SU-DHL-6 (cell line): ENCODE results near the gene EME1.
"Not testable (repeated sequence)": the region's sequence is repeated elsewhere in the genome, so short reads cannot be mapped to it uniquely, and the experiment has no call there.

ENCODE experiments used
- H2AFZ ChIP-seq: fragments of 200-600 bp; sonication (generic); 2 replicates; pipeline ENCODE4 v1.6.1; 2014; ENCODE audit warnings: low read depth, mild to moderate bottlenecking, moderate library complexity, mixed read lengths, antibody characterized with exemption, low read length; ENCODE audit not compliant: severe bottlenecking
- H3F3A ChIP-seq: fragments of 200-600 bp; shearing (Covaris generic); 2 replicates; pipeline ENCODE4 v1.6.0; 2016; ENCODE audit warnings: antibody characterized with exemption, mild to moderate bottlenecking; ENCODE audit not compliant: insufficient read depth
- H3K27ac ChIP-seq: fragments of 200-600 bp; sonication (generic); 2 replicates; pipeline ENCODE4 v1.5.1; 2016; ENCODE audit warnings: low read depth, mild to moderate bottlenecking, low read length, moderate library complexity, mixed read lengths
- H3K27me3 ChIP-seq: fragments of 200-600 bp; sonication (generic), shearing (Covaris generic); 2 replicates; pipeline ENCODE4 v1.6.0; 2014; ENCODE audit warnings: mild to moderate bottlenecking, low read length
- H3K36me3 ChIP-seq: fragments of 200-600 bp; sonication (generic); 2 replicates; pipeline ENCODE4 v1.6.1; 2014; ENCODE audit warnings: mild to moderate bottlenecking, low read length, mixed read lengths
- H3K4me2 ChIP-seq: fragments of 300-600, 200-600 bp; shearing (Covaris generic), sonication (generic); 2 replicates; pipeline ENCODE4 v1.6.0; 2014; ENCODE audit warnings: low read length, low read depth, mild to moderate bottlenecking; ENCODE audit not compliant: poor library complexity, severe bottlenecking
- H3K4me3 ChIP-seq: fragments of 200-600 bp; sonication (generic); 2 replicates; pipeline ENCODE4 v1.5.1; 2014; ENCODE audit warnings: antibody characterized with exemption, low read length, mild to moderate bottlenecking, mixed read lengths; ENCODE audit not compliant: insufficient read depth, poor library complexity, severe bottlenecking
- H3K79me2 ChIP-seq: fragments of 200-600 bp; sonication (generic); 2 replicates; pipeline ENCODE4 v1.6.1; 2014; ENCODE audit warnings: mild to moderate bottlenecking, low read length, moderate library complexity; ENCODE audit not compliant: insufficient read depth
- H3K9ac ChIP-seq: fragments of 200-600 bp; sonication (generic); 2 replicates; pipeline ENCODE4 v1.7.0; 2014; ENCODE audit warnings: mild to moderate bottlenecking, low read length
- H3K9me2 ChIP-seq: fragments of 200-600 bp; sonication (generic); replicated peaks from 2 replicates; pipeline ENCODE4 v1.6.1; 2014; ENCODE audit warnings: low read length; ENCODE audit not compliant: insufficient read depth
- H3K9me3 ChIP-seq: fragments of 200-600 bp; sonication (generic); 2 replicates; pipeline ENCODE4 v1.6.1; 2014; ENCODE audit warnings: low read length, mixed read lengths; ENCODE audit not compliant: insufficient read depth
- H4K20me1 ChIP-seq: fragments of 200-600 bp; sonication (generic); 2 replicates; pipeline ENCODE4 v1.6.1; 2014; ENCODE audit warnings: low read depth, mild to moderate bottlenecking, antibody characterized with exemption, low read length, moderate library complexity, mixed read lengths
- EZH2phosphoT487 ChIP-seq: fragments of 200-600 bp; sonication (generic), shearing (Covaris generic); conservative IDR thresholded peaks from 2 replicates; pipeline ENCODE4 v1.6.1; 2018; ENCODE audit warnings: mild to moderate bottlenecking, antibody characterized with exemption, low read length, moderate library complexity, mixed read lengths
- TF ChIP-seq, protein P1 (sequence below): fragments of 200-600 bp; sonication (generic); IDR thresholded peaks from one replicate; pipeline ENCODE4 v1.5.1; 2017; ENCODE audit warnings: antibody characterized with exemption, mild to moderate bottlenecking, low read length, moderate library complexity; ENCODE audit not compliant: insufficient read depth, poor library complexity, severe bottlenecking

The EME1 gene

DNA sequence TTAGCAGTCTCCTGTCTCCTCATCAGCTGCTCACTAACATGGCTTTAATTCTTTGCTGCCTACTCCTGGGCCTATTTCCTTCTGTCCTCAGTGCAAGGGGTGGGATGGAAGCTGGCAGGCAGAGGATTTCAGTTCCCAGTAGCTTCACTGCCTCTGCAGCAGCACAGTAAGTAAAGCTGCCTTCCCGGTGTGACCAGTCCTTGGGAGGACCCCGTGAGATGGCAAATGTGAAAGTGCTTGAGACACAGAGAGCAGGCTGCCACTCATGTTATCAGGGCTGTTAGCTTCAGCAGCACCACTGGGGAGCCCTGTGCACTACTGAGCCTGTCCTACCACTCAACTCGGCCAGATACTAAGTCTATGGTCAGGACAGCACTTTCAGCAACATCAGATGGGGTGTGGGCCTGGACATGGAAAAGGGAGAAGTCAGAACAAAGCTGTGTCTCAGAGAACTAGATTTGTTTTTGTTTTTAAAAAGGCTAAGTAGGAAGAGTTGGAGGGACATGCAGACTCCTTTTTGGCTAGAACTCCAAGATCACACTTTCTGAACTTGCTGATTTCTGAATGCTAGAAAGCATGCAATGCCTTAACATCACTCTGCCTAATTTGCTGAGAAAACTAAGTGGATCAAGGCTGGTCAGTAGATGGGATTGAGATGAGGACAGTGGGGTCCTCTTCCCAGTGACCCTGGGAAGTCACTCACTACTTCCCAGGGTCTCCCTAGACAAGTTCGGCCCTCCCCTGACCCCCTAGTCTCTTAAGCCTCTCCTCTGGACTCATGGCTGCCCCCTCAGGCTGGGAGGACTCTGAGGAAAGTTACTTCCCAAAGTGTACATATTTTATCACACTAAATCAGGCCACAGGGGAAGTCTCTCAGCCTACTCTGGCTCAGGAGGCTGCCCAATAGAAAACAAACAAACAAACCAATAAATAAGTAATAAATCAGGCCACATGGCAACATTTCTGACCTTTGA, 54.1 kb downstream of the EME1 start:
- no peaks in the 10 kb centered on the region for H3K27me3 ChIP-seq
- H3K4me3 ChIP-seq: peak overlapping the region; percentile 68
- H3F3A ChIP-seq: peaks cover 10% of the 10 kb centered on the region
- H3K4me2 ChIP-seq: peak overlapping the region; percentile 82
- no peaks in the 10 kb centered on the region for H3K9me3 ChIP-seq
- TF ChIP-seq, protein P1, sequence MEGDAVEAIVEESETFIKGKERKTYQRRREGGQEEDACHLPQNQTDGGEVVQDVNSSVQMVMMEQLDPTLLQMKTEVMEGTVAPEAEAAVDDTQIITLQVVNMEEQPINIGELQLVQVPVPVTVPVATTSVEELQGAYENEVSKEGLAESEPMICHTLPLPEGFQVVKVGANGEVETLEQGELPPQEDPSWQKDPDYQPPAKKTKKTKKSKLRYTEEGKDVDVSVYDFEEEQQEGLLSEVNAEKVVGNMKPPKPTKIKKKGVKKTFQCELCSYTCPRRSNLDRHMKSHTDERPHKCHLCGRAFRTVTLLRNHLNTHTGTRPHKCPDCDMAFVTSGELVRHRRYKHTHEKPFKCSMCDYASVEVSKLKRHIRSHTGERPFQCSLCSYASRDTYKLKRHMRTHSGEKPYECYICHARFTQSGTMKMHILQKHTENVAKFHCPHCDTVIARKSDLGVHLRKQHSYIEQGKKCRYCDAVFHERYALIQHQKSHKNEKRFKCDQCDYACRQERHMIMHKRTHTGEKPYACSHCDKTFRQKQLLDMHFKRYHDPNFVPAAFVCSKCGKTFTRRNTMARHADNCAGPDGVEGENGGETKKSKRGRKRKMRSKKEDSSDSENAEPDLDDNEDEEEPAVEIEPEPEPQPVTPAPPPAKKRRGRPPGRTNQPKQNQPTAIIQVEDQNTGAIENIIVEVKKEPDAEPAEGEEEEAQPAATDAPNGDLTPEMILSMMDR: peak; percentile 45
- TF ChIP-seq EZH2phosphoT487: no peak
- H3K27ac ChIP-seq: peak overlapping the region; percentile 67
- peak overlapping the region; percentile 57 for H2AFZ ChIP-seq
- H3K36me3 ChIP-seq: no peaks in the 10 kb centered on the region
- peak overlapping the region; percentile 56 for H3K9ac ChIP-seq
- 0 out of 2 replicates have a peak, but pooled peaks cover 4% of the 10 kb centered on the region for H3K79me2 ChIP-seq
- no peaks in the 10 kb centered on the region for H4K20me1 ChIP-seq
- H3K9me2 ChIP-seq: no peaks in the 10 kb centered on the region

DNA sequence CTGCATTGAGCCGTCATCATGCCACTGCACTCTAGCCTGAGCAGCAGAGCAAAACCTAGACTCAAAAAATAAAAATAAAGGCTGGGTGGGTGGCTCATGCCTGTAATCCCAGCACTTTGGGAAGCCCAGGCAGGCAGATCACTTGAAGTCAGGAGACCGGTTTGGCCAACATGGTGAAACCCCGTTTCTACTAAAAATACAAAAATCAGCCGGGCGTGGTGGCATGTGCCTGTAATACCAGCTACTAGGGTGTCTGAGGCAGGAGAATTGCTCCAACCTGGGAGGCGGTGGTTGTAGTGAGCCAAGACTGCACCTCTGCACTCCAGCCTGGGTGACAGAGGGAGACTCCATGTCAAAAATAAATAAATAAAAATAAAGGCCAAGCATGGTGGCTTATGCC, 55.1 kb downstream of the EME1 start:
- not testable (repeated sequence) for H3K79me2 ChIP-seq, H3K4me3 ChIP-seq, H4K20me1 ChIP-seq, H2AFZ ChIP-seq, H3K9ac ChIP-seq, H3K27me3 ChIP-seq, H3K9me3 ChIP-seq, H3K9me2 ChIP-seq, H3K27ac ChIP-seq, H3K36me3 ChIP-seq
- peak overlapping the region; percentile 82 for H3K4me2 ChIP-seq
- H3F3A ChIP-seq: peaks cover 10% of the 10 kb centered on the region

DNA sequence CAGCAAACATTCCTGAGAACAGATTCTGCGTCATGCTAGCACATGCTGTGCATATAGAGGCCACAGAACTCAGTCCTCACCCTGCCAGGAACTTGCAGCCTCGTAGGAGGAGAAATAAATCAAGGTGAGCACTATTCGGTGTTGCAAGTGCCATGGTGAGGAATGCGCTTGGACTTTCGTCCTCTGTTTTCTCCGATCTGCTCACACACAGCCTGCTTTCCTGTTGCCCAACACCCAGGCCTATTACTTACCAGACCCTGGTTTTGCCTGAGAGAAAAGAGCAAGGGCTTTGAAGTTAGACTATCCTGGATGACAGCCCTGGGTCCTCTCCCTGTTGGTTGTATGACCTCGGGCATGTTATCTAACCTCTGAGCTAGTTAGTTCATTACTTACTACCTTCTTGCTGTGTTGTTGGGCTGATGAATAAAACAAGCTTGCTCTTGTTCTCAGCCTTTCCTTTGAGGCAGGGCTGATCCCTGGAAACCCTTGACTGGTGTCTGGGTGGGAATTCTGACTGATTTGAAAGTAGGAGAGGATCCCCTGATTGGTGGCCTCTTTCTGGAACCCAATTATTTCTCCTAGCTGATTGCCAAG, 55.9 kb downstream of the EME1 start:
- Histone ChIP-seq H3K27me3 (no peaks in the 10 kb centered on the region), H3K9me3 (no peaks in the 10 kb centered on the region), H3K4me3 (no peak overlapping the region), H3K79me2 (0 out of 2 replicates have a peak, but pooled peaks cover 4% of the 10 kb centered on the region), H3K36me3 (no peaks in the 10 kb centered on the region), H3K9ac (no peak overlapping the region), H4K20me1 (no peaks in the 10 kb centered on the region), H3K4me2 (no peak overlapping the region), H3K9me2 (no peaks in the 10 kb centered on the region), H2AFZ (no peak overlapping the region), H3K27ac (no peak overlapping the region), H3F3A (peaks cover 10% of the 10 kb centered on the region)
- TF ChIP-seq, protein P1: no peak
- TF ChIP-seq EZH2phosphoT487: no peak

DNA sequence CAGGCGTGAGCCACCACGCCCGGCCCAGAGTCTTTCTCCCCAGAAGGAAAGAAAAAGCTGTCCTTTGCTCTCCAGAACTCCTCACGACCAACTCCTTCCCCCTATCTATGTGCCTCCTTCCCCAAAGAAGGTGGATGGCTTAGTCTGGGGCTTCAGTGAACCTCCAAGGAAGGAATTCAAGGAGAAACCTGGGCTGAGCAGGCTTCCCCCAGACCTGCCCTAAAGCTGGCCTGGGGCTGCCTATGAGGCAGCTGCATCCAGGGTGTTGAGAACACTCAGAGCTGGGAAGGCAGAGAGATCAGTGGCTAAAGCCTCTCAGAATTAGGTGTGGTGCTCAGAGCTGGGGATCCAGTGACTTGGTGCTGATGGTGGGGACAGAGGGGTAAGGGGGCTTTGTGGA, 56.8 kb downstream of the EME1 start:
- TF ChIP-seq EZH2phosphoT487: no peak
- TF ChIP-seq, protein P1: no peak
- 0 out of 2 replicates have a peak, but pooled peaks cover 4% of the 10 kb centered on the region for H3K79me2 ChIP-seq
- no peak overlapping the region for H3K4me3 ChIP-seq
- H4K20me1 ChIP-seq: no peaks in the 10 kb centered on the region
- H3K9me3 ChIP-seq: no peaks in the 10 kb centered on the region
- peaks cover 10% of the 10 kb centered on the region for H3F3A ChIP-seq
- no peak overlapping the region for H2AFZ ChIP-seq
- no peaks in the 10 kb centered on the region for H3K36me3 ChIP-seq
- H3K27ac ChIP-seq: no peak overlapping the region
- no peak overlapping the region for H3K9ac ChIP-seq
- no peak overlapping the region for H3K4me2 ChIP-seq
- no peaks in the 10 kb centered on the region for H3K27me3 ChIP-seq
- no peaks in the 10 kb centered on the region for H3K9me2 ChIP-seq
